Vagina (tissue), 2 donors: Measurements from ENCODE around the gene SLCO2A1.

Experiments used
- CTCF ChIP-seq, 3 experiments: fragments of 450-650 bp in 2 of 3; fragments of 200-600 bp in 1 of 3; sonication (generic) in 1 of 3; IDR thresholded peaks; one replicate each; pipeline ENCODE4 v1.5.1; 2017 to 2019; ENCODE audit warnings: antibody characterized with exemption in 3 of 3, mild to moderate bottlenecking in 2 of 3, moderate library complexity in 2 of 3
- POLR2A ChIP-seq, 2 donors: fragments of 450-650 bp; IDR thresholded peaks; one replicate each; pipeline ENCODE4 v1.6.1; 2017; ENCODE audit warnings: antibody characterized with exemption in 2 of 2, mild to moderate bottlenecking in 2 of 2, moderate library complexity in 2 of 2
- POLR2AphosphoS5 ChIP-seq, 2 donors: sonication (generic); formaldehyde crosslinking; IDR thresholded peaks; one replicate each; pipeline ENCODE4 v1.9.0; 2017; ENCODE audit warnings: antibody characterized with exemption in 2 of 2, mild to moderate bottlenecking in 2 of 2, low read depth in 1 of 2; ENCODE audit not compliant: insufficient read depth in 1 of 2

- TF ChIP-seq CTCF (IDR thresholded peaks at IDR 0.05) (no peak), POLR2A (IDR thresholded peaks at IDR 0.05) (no peak), POLR2AphosphoS5 (IDR thresholded peaks at IDR 0.05; ENCODE audit: insufficient read depth in 1 of 2, low read depth in 1 of 2) (no peak)
These were observed 61.5 kb downstream of the SLCO2A1 start for GRCh38 chr3:133967992-133968892.
